ENCODE results near the gene CEP83. TPM values are rescaled to one million over a fixed set of nuclear protein-coding genes. Genes with fewer than 3 reads are reported as not detected.
"Not testable (repeated sequence)": the region's sequence is repeated elsewhere in the genome, so short reads cannot be mapped to it uniquely, and the experiment has no call there.

The CEP83 gene
- total RNA-seq, 1 donor from 2014 or later: 11.6 TPM

DNA sequence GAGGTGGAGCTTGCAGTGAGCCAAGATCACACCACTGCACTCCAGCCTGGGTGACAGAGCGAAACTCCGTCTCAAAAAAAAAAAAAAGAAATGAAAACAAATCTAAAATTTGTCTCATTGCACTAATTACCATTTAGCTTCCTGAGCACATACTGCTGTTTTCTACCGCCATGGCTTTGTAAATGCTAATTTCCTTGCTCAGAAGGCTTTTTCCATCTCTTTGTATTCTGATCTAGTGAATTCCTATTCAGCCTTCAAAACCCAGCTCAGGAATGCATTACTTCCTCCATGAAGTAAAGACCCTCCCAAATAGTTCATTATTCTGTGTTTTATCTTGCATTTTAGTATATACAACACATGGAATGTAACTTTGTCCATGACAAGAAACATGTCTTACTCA, 33.6 kb downstream of the CEP83 start:
- Histone ChIP-seq H3K4me1 (peaks cover 16% of the 10 kb centered on the region), H3K36me3 (no peaks in the 10 kb centered on the region), H3K4me3 (no peak overlapping the region), H3K27ac (no peak overlapping the region), H3K9me3 (peaks cover 37% of the 10 kb centered on the region), H3K27me3 (ENCODE audit: low read depth) (no peaks in the 10 kb centered on the region)
- no peak for DNase-seq
- no peak for ATAC-seq
- intact Hi-C loops (cut with DNase I): no loop called here
- TF ChIP-seq, protein P1, sequence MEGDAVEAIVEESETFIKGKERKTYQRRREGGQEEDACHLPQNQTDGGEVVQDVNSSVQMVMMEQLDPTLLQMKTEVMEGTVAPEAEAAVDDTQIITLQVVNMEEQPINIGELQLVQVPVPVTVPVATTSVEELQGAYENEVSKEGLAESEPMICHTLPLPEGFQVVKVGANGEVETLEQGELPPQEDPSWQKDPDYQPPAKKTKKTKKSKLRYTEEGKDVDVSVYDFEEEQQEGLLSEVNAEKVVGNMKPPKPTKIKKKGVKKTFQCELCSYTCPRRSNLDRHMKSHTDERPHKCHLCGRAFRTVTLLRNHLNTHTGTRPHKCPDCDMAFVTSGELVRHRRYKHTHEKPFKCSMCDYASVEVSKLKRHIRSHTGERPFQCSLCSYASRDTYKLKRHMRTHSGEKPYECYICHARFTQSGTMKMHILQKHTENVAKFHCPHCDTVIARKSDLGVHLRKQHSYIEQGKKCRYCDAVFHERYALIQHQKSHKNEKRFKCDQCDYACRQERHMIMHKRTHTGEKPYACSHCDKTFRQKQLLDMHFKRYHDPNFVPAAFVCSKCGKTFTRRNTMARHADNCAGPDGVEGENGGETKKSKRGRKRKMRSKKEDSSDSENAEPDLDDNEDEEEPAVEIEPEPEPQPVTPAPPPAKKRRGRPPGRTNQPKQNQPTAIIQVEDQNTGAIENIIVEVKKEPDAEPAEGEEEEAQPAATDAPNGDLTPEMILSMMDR (IDR thresholded peaks at IDR 0.05): no peak

GRCh38 chr12:94424830-94425229, 34.8 kb downstream of the CEP83 start:
- ATAC-seq; H3K36me3 ChIP-seq; H3K27me3 ChIP-seq (ENCODE audit: low read depth); intact Hi-C loops (cut with DNase I); H3K27ac ChIP-seq; DNase-seq; H3K4me3 ChIP-seq: not testable (repeated sequence)
- peaks cover 29% of the 10 kb centered on the region for H3K9me3 ChIP-seq
- peaks cover 16% of the 10 kb centered on the region for H3K4me1 ChIP-seq

GRCh38 chr12:94421868-94422740, 37.6 kb downstream of the CEP83 start:
- ATAC-seq (no peak), DNase-seq (no peak)
- Histone ChIP-seq H3K4me1 (no peaks in the 10 kb centered on the region), H3K36me3 (no peaks in the 10 kb centered on the region), H3K27ac (no peak overlapping the region), H3K4me3 (no peak overlapping the region), H3K9me3 (peaks cover 30% of the 10 kb centered on the region), H3K27me3 (ENCODE audit: low read depth) (no peaks in the 10 kb centered on the region)
- TF ChIP-seq, protein P1 (IDR thresholded peaks at IDR 0.05): no peak
- intact Hi-C loops (cut with DNase I): no loop called here

DNA sequence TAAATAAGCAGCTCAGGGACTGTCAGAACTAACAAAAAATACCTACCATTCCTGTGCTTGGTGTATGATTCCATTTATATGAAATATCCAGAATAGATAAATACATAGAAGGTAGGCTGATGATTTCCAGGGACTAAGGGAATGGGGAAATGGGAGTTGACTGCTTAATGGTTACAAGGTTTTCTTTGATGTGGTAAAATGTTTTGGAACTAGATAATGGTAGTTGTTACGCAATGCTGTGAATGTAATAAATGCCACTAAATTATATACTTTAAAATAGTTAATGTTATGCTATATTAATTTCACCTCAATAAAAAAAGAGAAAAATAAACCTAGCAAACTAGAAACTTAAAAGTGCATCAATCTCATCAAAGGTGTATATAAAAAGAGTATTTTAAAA, 41.1 kb downstream of the CEP83 start:
- H3K9me3 ChIP-seq: peaks cover 30% of the 10 kb centered on the region
- TF ChIP-seq, protein P1 (IDR thresholded peaks at IDR 0.05): no peak
- H3K27ac ChIP-seq: no peak overlapping the region
- H3K36me3 ChIP-seq: no peaks in the 10 kb centered on the region
- DNase-seq (no peak), ATAC-seq (no peak)
- no peak overlapping the region for H3K4me3 ChIP-seq
- H3K4me1 ChIP-seq: no peaks in the 10 kb centered on the region
- intact Hi-C loops (cut with DNase I): no loop called here
- no peaks in the 10 kb centered on the region for H3K27me3 ChIP-seq (ENCODE audit: low read depth)

DNA sequence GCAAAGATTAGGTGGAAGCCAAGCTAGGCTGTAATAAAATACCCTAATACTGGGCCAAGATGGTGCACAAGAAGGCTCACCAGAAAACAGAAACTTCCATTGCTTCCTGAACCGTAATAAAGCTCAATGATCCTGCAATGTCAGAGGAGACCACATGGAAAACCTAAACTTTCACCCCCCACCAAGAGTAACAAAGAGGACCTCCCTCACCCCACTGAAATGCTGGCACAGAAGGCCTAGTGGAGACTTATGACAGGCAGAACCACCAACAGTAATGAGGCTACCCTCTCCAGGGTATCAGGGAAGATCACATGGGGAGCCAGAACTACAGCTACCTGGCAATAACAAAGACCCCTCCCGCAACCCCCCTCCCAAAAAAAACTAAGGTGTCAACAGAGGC, 43.1 kb downstream of the CEP83 start:
- H3K27ac ChIP-seq: no peak overlapping the region
- intact Hi-C loops (cut with DNase I): no loop called here
- TF ChIP-seq, protein P1 (IDR thresholded peaks at IDR 0.05): no peak
- peaks cover 12% of the 10 kb centered on the region for H3K9me3 ChIP-seq
- H3K27me3 ChIP-seq (ENCODE audit: low read depth): no peaks in the 10 kb centered on the region
- ATAC-seq: no peak
- H3K4me3 ChIP-seq: no peak overlapping the region
- DNase-seq: no peak
- no peaks in the 10 kb centered on the region for H3K36me3 ChIP-seq
- no peaks in the 10 kb centered on the region for H3K4me1 ChIP-seq

- intact Hi-C loops (cut with DNase I): no loop called here
- no peak for ATAC-seq
- Histone ChIP-seq H3K27ac (no peak overlapping the region), H3K36me3 (no peaks in the 10 kb centered on the region), H3K27me3 (ENCODE audit: low read depth) (no peaks in the 10 kb centered on the region), H3K4me1 (no peaks in the 10 kb centered on the region), H3K4me3 (no peak overlapping the region), H3K9me3 (peaks cover 5% of the 10 kb centered on the region)
- TF ChIP-seq, protein P1 (IDR thresholded peaks at IDR 0.05): no peak
- no peak for DNase-seq
Measured at GRCh38 chr12:94415066-94415465, 44.6 kb downstream of the CEP83 start.
